ENCODE measurements around the gene CARS2. TPM values are rescaled to one million over a fixed set of nuclear protein-coding genes. Genes with fewer than 3 reads are reported as not detected.

CARS2 gene
- total RNA-seq, 1 donor = 161 TPM

DNA sequence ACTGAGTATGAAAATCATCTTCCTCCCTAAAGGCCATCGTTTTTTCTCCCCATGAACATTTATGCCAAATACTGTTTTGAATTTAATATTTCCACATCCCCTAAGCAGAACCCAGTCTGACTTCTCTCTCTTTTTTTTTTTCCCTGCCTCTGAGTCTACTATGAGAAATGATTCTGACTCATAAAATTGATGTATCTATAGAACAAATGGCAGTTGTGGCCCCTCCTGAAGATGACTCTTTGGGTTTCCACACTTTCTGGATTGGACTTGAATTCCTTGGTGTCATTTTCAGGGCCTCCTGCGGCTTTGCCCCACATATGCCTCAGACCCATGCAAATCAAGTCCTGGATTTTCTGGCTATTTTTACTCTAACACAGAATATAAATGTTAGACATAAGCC, 113.3 kb downstream of the CARS2 start:
- Histone ChIP-seq H3K79me2 (ENCODE audit: insufficient read depth, low read length) (no peaks in the 10 kb centered on the region), H2AFZ (ENCODE audit: low read length) (no peak overlapping the region), H3K36me3 (ENCODE audit: insufficient read depth, low read length) (no peaks in the 10 kb centered on the region), H3K4me2 (ENCODE audit: insufficient read depth, low read length) (no peak overlapping the region), H3K27ac (ENCODE audit: low read depth, low read length) (no peak overlapping the region), H3K9me3 (ENCODE audit: low read depth, low read length) (no peaks in the 10 kb centered on the region), H4K20me1 (ENCODE audit: insufficient read depth, low read length) (no peaks in the 10 kb centered on the region), H3K4me1 (ENCODE audit: insufficient read depth, low read length) (peaks cover 6% of the 10 kb centered on the region), H3K4me3 (ENCODE audit: insufficient read depth, low read length) (no peak overlapping the region), H3K27me3 (ENCODE audit: insufficient read depth, low read length) (no peaks in the 10 kb centered on the region)
- DNase-seq (ENCODE audit: insufficient read length, low spot score, missing footprints) = no peak
- TF ChIP-seq, protein P1, sequence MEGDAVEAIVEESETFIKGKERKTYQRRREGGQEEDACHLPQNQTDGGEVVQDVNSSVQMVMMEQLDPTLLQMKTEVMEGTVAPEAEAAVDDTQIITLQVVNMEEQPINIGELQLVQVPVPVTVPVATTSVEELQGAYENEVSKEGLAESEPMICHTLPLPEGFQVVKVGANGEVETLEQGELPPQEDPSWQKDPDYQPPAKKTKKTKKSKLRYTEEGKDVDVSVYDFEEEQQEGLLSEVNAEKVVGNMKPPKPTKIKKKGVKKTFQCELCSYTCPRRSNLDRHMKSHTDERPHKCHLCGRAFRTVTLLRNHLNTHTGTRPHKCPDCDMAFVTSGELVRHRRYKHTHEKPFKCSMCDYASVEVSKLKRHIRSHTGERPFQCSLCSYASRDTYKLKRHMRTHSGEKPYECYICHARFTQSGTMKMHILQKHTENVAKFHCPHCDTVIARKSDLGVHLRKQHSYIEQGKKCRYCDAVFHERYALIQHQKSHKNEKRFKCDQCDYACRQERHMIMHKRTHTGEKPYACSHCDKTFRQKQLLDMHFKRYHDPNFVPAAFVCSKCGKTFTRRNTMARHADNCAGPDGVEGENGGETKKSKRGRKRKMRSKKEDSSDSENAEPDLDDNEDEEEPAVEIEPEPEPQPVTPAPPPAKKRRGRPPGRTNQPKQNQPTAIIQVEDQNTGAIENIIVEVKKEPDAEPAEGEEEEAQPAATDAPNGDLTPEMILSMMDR (IDR thresholded peaks at IDR 0.05; ENCODE audit: extremely low read depth, low read depth, low read length) = no peak

Other genes with a start within 250 kb of the CARS2 start
- gene RAB20, start 144.4 kb downstream of the CARS2 start, total RNA-seq = 3.6 and 3.8 TPM in 2 replicates
- 13.8 and 15.9 TPM in 2 replicates for gene NAXD, start 90.6 kb downstream of the CARS2 start, total RNA-seq
- 9.1 and 10.5 TPM in 2 replicates for gene ING1, start 7.6 kb upstream of the CARS2 start, total RNA-seq
- gene ANKRD10, start 209.0 kb upstream of the CARS2 start, total RNA-seq = 128 and 156 TPM in 2 replicates

Data from osteoblast (primary cell).